Hepatic stellate cell (primary cell): ENCODE results near the gene BAIAP2.

Experiments used
- DNase-seq: peaks from one replicate; pipeline ENCODE4 v3.0.0; 2011; ENCODE audit warnings: low spot score

Gene BAIAP2

GRCh38 chr17:81053041-81053970 lies 18.4 kb downstream of the BAIAP2 start:
- no peak for DNase-seq

- no peak for DNase-seq
Observed at GRCh38 chr17:81054308-81054707, 19.4 kb downstream of the BAIAP2 start.

GRCh38 chr17:81054881-81055370 lies 20.0 kb downstream of the BAIAP2 start:
- DNase-seq, result no peak

- DNase-seq, result no peak
Observed at GRCh38 chr17:81056312-81056711, 21.4 kb downstream of the BAIAP2 start.

- no peak for DNase-seq
Observed at GRCh38 chr17:81057079-81057730, 22.3 kb downstream of the BAIAP2 start.

GRCh38 chr17:81057777-81058176 lies 22.8 kb downstream of the BAIAP2 start:
- no peak for DNase-seq

- DNase-seq, result no peak
Observed at GRCh38 chr17:81058263-81058871, 23.4 kb downstream of the BAIAP2 start.

GRCh38 chr17:81059026-81059425 lies 24.1 kb downstream of the BAIAP2 start:
- DNase-seq, result no peak

GRCh38 chr17:81060416-81060815 lies 25.5 kb downstream of the BAIAP2 start:
- no peak for DNase-seq

- DNase-seq, result no peak
Observed at GRCh38 chr17:81061027-81061735, 26.2 kb downstream of the BAIAP2 start.

GRCh38 chr17:81062014-81062780 lies 27.2 kb downstream of the BAIAP2 start:
- no peak for DNase-seq

GRCh38 chr17:81063106-81064093 lies 28.4 kb downstream of the BAIAP2 start:
- no peak for DNase-seq

GRCh38 chr17:81064678-81065475 lies 29.9 kb downstream of the BAIAP2 start:
- peak; percentile 39 for DNase-seq

- no peak for DNase-seq
Observed at GRCh38 chr17:81065500-81065899, 30.5 kb downstream of the BAIAP2 start.

GRCh38 chr17:81066072-81066471 lies 31.1 kb downstream of the BAIAP2 start:
- no peak for DNase-seq

- no peak for DNase-seq
Observed at GRCh38 chr17:81066771-81067315, 31.9 kb downstream of the BAIAP2 start.

- DNase-seq, result no peak
Observed at GRCh38 chr17:81067391-81067811, 32.5 kb downstream of the BAIAP2 start.

- no peak for DNase-seq
Observed at GRCh38 chr17:81068411-81069134, 33.6 kb downstream of the BAIAP2 start.
